HT1080 (cell line): Measurements from ENCODE around the gene DCLRE1C. TPM values are rescaled to one million over a fixed set of nuclear protein-coding genes. Genes with fewer than 3 reads are reported as not detected.
"Not testable (repeated sequence)": the region's sequence is repeated elsewhere in the genome, so short reads cannot be mapped to it uniquely, and the experiment has no call there.

Source experiments
- DNase-seq: peaks from one replicate; pipeline ENCODE4 v3.0.0-alpha.2; 2015; ENCODE audit warnings: low read depth
- polyA plus RNA-seq, 2 experiments: library from polyadenylated mRNA; depleted of rRNA; stranded (reverse); fragments of >200 nt; gene quantifications; 2 replicates each; pipeline ENCODE4 v1.2.3, GENCODE V29; 2015
- total RNA-seq: library from RNA; depleted of rRNA; stranded (reverse); fragments of >200 nt; shearing (Covaris generic); gene quantifications from 2 replicates; pipeline ENCODE4 v1.2.3, GENCODE V29; 2014; rRNA removed

The DCLRE1C gene
- total RNA-seq: 4.6 and 10.4 TPM in 2 replicates
- polyA plus RNA-seq (2015; cell fraction: cytosol; rRNA removed): 5.3 and 6.6 TPM in 2 replicates
- polyA plus RNA-seq (2015; cell fraction: nucleus; rRNA removed): 10.7 and 12.0 TPM in 2 replicates

DNA sequence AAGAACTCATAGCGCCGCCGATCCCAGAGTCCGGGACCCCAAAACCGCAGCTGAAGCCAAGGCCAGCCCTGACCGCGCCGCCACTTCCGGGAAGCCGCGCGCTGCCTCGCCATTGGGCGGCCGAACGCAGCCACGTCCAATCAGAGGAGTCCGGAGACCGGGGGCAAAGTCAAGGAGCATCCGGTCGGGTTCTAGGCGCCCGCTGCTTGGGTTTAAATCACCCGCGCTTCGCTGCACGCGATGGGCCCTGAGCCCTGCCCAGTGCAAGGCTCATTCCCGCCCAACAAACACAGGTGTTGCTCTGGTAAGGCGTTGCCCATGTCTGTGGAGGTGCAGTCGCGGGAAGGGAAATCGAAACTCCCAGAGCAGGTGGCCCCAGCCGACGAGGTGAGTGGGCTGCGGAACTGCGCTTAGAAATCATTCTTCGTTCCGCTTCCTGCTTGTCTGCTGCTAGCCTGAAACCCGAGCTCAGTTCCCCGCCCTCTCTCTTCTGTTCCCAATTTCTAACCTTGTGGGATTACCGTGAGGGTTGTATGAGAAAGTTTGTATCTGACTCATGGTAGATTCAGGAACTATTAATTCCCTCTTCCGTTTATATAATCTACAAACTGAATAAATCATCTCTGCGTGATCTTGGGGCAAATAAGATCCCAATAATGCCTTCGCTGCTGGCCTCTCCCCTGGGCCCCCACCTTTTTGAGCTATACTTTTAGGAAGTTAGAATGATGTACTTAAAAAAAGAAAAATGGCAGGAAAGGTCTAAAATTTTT is at the start of gene DCLRE1C:
Gene DCLRE1C, minus strand, starts transcription at position 96 of the 770 bp plus-strand sequence. Its CDS starts 86 bp downstream, at position 10.
- peak; percentile 89 for DNase-seq

DNA sequence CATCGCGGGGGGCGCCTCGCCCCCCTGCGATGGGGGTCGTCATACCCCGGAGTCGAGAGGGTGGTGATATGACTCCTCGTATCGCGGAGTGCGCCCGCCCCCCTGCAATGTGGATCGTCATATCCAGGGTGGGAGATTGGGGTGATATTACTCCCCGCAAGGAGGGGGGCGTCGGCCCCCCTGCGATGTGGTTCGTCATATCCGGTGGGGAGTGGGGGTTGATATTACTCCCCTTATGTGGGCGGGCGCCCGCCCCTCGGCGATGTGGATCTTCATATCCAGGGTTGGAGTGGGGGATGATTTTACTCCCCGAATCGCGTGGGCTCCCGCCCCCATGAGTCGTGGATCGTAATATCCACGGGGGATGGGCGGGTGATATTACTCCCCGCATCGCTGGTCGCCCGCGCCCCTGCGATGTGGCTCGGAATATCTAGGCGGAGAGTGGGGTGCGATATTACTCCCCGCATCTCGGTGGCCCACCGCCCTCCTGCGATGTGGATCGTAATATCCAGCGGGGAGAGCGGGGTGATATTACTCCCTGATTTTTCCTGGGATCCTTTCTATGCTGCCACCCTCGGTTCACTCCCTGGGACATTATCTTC is 42.2 kb upstream of the DCLRE1C start:
- DNase-seq: no peak

DNA sequence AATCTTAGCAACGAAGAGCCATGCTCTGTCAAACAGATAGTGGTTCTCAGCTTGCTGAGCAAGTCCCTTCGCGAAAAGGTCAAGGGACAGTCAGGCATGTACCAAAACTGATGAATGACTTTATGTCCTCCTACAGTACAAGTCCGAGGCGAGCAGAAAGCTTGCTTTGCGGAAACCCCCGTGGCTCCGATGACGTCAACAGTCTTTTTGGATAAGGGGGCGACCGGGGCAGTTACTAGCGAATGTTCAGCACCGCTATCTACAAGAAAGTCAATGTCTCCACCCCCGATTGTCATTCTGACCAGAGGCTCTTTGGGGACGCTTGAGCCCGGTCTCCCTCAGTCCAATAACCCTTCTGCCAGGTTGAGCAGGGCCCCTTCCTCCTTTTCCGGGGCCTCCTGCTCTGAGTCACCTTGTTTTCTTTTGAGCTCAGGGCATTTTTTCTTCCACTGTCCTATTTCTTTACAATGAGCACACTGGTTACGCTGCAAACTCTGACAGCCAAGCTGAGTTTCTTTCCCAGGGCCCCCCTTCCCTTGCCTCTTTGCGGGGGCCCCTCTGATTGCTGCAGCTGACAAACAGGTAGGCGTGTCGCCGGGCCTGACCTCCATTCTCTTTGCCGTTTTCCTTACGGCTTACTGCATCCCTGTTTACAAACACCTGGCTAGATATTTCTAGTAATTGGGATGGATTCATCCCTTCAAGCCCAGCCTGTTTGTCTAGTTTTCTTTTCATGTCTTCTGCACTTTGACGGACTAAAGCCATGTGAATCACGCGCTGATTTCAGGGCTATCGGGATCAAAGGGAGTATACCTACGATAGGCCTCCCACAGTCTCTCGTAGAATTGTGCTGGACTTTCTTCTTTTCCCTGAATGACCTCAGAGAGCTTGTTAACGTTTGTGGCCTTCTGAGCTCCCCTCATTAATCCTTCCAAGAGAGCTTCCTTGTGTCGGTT is 39.9 kb upstream of the DCLRE1C start:
- not testable (repeated sequence) for DNase-seq

DNA sequence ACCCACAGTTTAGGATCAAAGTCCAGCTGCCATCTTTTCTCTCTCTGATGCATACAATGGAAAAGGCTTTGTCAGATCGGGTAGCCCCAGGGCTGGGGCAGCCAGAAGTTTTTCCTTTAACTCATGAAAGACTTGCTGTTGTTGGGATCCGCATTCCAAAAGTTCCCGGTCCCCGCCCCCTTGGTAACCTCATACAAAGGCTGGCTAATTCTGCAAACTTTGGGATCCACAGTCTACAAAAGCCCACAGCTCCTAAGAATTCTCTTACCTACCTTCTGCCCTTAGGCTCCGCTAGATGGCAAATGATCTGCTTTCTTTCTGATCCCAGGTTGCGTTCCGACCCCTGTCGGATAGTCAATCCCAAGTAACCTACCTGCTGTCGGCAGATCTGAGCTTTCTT is 38.4 kb upstream of the DCLRE1C start:
- not testable (repeated sequence) for DNase-seq

DNA sequence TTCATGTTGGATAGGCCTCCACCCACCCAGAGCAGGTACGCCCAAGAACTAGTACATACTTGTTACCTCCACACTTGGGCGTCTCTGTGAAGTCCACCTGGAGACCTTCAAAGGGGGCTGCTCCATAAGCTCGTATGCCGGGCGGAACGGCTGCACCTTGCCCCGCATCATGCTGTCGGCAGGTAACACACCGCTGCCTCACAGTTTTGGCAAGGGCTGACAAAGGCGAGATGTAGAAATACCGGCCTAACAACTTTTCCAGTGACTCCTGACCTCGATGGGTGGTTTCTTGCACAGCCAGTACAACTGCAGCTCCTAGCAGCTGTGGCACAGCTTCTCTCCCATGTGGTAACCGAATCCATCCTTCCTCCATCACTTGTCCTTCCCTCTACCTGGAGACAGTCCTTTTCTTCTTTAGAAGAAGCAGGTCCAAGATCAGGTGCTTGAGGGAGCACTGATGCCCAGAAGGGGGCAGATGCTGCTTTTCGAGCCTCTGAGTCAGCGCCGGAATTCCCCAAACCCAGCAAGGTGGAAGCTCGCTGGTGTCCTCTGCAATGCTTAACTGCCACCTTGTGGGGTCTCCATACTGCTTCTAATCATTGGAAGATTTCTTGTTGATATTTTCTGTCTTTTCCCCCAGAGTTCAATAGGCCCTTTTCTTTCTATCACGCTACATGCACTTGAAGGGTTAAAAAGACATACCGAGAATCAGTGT is 37.3 kb upstream of the DCLRE1C start:
- peak; percentile 21 for DNase-seq

DNA sequence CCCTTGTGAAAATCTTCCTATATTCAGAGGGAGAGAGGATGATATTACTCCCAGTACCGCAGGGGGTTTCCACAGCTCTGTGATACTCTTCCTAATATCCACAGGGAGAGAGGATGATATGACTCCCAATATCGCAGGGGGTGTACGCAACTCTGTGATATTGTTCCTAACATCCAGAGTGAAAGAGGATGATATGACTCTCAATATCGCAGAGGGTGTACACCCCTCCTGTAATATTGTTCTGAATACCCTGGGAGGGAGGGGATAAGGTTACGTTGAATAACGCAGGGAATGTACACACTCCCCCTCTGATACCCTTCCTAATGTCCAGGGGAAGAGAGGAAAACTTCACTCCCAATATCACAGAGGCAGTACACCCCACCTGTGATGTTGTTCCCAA is 35.7 kb upstream of the DCLRE1C start:
- not testable (repeated sequence) for DNase-seq

DNA sequence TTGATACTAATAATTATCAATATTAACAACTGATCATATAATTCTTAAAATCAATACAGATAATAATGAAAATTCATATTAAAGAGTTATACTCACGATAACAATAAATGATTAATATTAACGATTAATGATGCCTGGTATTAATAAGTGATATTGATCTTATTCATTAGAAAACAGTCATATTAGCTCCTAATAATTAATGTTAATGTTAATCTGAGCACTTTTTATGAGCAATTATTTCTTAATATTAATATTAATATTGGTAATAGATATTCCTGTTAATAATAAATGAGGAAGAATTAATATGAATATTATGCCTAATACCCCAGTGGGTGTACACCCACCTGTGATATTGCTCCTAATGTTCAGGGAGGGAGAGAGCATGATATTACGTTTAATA is 28.8 kb upstream of the DCLRE1C start:
- DNase-seq: no peak

DNA sequence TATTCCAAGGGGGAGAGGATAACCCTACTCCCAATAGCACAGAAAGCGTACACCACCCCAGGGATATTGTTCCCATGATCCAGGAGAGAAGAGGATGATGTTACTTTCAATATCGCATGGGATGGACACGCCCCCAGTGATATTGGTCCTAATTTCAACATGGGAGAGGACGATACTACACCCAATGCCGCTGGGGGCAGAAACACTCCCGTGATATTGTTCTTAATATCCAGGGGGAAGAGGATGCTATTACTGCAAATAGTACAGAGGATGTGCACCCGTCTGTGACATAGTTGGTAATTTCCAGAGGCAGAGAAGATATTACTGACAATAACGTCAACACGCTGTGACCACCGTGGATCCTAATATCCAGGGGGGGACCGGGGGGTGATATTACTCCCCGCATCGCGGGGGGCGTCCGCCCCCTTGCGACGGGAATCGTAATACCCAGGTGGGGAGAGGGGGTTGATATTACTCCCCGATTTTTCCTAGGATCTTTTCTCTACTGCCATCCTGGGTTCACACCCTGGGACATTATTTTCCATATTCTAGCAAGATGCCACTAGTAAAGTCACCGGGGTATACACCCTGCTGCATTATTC is 21.9 kb upstream of the DCLRE1C start:
- DNase-seq: peak; percentile 41

DNA sequence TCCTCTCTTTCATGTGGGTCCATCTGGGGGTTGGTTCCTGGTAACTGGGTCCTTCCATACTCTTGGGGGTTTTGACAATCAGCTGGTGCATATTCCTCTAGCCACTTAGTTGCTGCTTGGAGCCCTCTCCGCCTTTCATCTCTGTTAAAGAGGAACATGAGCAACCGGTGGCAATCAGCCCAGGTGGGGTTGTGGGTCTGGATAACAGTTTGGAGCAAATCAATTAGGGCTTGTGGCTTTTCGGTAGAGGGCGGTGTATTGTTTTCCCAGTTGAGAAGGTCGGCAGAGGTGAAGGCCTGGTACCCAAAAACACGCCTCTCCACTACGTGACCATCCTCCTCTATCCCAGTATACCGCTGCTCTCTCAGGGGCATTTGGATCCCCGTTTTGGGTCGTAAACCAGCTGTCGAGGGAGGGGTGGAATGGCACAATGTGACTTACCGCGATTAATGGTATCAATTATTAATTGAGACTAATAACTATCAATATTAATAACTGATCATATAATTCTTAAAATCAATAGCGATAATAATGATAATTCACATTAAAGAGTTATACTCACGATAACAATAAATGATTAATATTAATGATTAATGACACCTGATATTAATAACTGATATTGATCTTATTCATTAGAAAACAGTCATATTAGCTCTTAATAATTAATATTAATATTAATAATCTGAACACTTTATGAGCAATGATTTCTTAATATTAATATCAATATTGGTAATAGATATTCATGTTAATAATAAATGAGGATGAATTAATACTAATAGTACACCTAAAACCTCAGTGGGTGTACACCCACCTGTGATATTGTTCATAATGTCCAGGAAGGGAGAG is 20.5 kb upstream of the DCLRE1C start:
- DNase-seq: not testable (repeated sequence)

DNA sequence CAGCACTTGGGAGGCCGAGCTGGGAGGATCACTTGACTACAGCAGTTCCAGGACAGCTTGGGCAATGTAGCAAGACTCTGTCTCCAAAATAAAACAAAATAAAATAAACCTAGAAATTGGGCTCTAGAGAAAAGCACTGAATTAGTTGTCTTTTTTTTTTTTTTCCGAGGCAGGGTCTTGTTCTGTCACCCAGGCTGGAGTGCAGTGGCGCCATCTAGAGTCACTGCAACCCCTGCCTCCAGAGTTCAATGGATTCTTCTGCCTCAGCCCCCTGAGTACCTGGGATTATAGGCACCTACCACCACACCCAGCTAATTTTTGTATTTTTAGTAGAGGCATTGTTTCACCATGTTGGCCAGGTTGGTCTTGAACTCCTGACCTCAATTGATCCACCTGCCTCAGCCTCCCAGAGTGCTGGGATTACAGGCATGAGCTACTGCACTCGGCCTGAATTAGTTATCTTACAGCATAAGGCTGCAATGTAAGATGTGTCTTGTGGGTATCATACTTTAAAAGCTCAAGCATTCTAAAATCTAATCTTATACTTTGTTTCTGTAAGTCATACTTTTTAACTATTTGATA is 18.1 kb upstream of the DCLRE1C start:
- DNase-seq: peak; percentile 47

DNA sequence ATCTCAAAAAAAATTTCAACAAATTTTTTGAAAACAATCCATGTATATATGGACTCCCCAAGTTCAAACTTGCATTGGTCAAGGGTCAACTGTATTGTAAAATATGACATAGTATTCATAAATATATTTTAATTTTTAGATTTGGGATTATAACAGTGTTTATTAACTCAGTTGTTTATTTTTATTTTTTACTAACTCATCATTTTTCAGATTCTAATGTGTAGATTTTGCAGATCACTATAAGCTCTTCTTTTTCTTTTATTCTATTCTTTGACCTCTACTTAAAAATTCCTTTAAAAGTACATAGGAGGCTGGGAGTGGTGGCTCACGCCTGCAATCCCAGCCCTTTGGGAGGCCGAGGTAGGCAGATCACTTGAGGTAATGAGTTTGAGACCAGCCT is 14.0 kb upstream of the DCLRE1C start:
- DNase-seq: no peak

DNA sequence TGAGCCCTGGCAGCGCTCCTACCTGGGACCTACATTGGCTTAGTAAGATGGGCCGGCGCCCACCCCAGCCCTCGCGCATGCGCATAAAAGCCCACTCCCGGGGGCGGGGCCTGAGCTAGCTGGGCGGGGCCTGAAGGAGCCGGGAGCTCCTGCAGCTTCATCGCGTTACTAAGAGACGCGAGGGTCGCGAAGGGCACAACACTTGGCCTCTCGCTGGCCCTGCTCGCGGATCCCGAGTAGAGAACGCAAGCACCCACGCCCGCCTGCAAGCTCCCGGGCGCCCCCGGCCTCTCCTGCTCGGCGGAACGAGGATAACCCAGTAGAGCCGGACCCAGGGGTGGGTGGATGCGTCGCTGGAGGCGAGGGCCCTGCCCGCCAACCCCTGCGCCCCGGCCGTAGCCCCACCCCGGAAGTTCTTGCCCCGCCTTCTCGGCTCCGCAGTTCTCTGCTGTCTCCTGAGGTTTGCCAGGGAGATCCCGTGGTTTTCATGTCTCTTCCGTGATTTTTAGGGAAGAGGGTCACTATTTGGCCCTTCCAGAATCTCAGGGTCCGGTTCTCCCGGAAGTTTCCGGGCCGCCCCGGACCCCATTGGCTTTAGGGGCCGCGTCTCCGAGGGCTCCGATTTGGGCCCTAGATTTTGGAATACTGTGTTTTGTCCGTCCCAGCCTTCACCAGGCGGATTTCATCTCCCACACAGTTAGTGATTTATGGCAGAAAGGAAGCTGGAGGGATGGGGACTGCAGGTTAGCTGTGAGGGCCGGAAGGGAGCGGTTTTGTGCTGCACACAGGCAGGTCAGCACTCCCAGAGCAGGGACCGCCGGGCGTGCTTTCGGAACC is 5.5 kb upstream of the DCLRE1C start, which contains the start of gene MEIG1:
Gene MEIG1, plus strand, starts transcription at position 168 of the 837 bp plus-strand sequence. CDS start 7,081 bp downstream, outside the sequence.
- DNase-seq: peak; percentile 90

DNA sequence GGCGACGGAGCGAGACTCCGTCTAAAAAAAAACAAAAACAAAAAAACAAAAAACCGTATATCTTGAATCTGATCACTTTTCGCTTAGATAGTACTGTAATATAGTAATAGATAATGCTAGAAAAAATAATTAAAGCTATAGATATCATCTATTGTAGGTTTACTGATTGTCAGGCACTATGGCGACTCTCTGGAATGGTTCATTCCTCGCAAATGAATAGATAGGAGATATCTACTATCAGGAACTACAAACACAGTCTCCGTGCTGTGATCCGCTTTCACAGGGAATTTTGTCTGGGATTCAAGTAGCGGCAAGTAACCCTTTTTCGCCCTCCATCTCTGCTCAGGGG is 5.0 kb upstream of the DCLRE1C start:
- DNase-seq: no peak

DNA sequence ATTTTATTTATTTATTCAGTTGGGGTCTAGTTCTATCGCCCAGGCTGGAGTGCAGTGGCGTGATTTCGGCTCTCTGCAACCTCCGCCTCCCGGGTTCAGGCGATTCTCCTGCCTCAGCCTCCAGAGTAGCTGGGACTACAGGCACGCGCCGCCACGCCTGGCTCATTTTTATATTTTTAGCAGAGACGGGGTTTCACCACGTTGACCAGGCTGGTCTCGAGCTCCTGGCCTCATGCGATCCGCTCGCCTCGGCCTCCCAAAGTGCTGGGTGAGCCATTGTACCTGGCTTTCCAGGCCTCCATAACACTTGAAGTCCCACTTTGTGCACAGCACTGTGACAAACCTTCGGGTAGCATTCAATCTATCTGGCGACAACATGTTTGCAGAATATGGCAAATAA is 1.0 kb upstream of the DCLRE1C start:
- DNase-seq: no peak

DNA sequence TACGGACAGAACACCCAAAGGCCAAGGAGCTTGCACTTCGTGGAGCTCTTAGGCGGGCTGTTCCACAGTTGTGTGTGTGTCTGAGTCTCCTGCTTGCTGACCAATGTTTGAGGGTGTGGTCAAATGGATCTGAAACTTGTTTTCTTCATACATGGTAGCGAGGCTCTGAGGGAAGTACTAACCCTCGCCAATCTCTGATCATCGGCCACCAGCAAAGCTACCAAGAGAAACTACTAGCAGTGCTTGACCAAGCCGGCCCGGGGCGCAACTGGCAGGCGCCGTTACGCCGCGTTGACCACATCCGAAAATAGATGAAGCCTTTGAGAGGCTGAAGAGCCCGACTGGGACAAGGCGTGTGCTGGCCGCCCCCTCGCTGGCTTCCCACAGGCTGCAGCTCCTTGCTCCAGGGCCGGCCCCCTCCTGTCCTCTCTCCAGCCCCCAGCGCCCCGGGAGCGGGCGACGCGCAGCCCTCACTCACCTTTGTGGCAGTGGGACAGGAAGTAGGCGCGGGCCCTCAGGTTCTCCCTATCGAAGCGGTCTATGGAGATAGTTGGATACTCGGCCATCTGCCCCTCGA is 384 bp downstream of the DCLRE1C start:
- DNase-seq: no peak

DNA sequence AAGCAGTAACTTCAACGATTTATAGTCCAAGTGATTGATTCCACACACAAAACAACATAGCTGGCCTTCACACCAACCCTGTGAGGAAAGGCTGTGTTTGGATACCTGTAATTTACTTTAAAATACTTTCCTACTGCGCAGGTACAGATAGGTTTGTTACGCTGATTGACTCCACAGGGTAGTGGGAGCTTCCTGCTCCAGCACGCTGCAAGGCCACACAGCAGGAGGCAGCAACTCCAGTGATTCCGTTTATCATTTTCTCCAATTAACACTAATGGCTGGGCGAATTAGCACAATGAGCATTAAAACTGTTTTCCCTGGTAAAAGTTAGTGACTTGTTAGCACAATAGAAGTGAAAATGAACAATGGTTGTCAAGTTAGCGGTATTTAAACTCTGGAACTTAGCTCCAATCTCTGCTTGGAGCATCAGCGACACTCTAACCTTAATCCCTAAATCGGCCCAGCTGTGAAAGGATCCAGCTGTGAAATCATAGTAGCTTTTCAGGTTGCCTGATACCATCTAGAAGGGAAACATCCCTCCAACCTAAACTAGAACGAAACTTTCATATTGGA is 959 bp downstream of the DCLRE1C start:
- DNase-seq: no peak

DNA sequence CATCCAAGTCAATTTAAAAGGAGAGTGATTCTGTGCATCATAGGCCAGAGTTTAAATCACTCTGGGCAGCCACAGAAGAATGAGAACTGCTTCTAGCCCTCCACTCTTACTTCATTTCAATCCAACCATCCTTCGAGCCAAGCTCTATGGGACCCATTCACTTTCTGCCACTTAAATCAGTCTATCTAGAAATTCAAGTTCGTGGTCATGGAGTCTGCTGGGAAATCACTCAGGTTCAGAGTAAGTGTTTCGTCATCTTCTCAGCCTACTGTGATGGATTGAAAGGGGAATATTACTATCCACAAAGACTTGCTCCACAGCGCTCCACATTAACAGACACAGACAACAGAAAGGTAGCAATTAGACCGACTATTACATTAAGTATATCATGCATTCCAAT is 4.6 kb downstream of the DCLRE1C start:
- no peak for DNase-seq
